HCT116 (cell line): ENCODE results near the gene WNT9B.

Experiments
- CEBPB ChIP-seq: IDR thresholded peaks from 2 replicates; pipeline ENCODE4 v1.6.1; 2012; ENCODE audit warnings: low read depth
- EZH2phosphoT487 ChIP-seq: fragments of 200-600 bp; IDR thresholded peaks from 2 replicates; pipeline ENCODE4 v1.6.1; 2018; ENCODE audit warnings: antibody characterized with exemption, borderline replicate concordance
- POLR2A ChIP-seq: IDR thresholded peaks from 2 replicates; pipeline ENCODE4 v1.7.0; 2011; ENCODE audit warnings: borderline replicate concordance; ENCODE audit not compliant: insufficient read depth, insufficient read length; ENCODE audit errors: extremely low read depth
- TF ChIP-seq, protein P1 (sequence below), 3 experiments: fragments of 200-600 bp in 1 of 3; sonication (generic) in 1 of 3; IDR thresholded peaks in 2 of 3; conservative IDR thresholded peaks in 1 of 3; 2 replicates each; pipeline ENCODE4 v1.5.1; 2012 to 2017; ENCODE audit warnings: low read depth in 2 of 3, low read length in 2 of 3, antibody characterized with exemption in 1 of 3, borderline replicate concordance in 1 of 3, control low read depth in 1 of 3, mild to moderate bottlenecking in 1 of 3, mixed read lengths in 1 of 3, mixed run types in 1 of 3, moderate library complexity in 1 of 3; ENCODE audit not compliant: insufficient read depth in 1 of 3
- TF ChIP-seq, protein P2 (sequence below): IDR thresholded peaks from 2 replicates; pipeline ENCODE4 v1.6.1; 2012
- TF ChIP-seq, protein P3 (sequence below): IDR thresholded peaks from 2 replicates; pipeline ENCODE4 v1.6.1; 2011; ENCODE audit warnings: mild to moderate bottlenecking, low read length, moderate library complexity; ENCODE audit not compliant: insufficient replicate concordance; ENCODE audit errors: extremely low read depth

DNA sequence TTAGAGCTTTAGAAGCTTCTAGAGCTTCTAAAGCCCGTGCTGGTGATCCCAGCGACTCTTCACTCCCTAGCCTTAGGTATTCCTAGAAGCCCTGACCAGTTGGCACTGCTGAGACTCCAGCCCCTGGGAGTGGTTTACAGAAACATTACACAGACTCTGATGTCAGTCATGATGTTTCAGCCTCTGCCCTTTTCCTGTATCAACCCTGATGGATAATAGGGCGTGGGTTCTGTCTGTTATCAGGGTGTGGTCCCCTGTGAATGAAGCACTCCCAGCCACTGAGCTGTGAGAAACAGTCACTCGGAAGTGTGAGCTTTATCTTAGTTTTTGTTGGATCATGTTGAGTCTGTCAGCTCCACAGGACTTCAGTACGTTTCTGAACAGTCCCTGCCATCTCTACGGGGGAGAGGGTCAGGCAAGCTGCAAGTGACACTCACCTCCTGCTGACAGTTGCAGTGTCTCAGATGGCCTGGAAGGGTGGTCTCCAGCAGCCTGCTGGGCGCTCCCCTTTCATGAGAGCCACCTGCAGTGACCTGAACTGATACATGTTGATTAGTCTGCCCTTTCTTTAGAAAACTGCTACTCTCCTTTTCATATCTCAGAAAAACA is 84.4 kb downstream of the WNT9B start:
- TF ChIP-seq, protein P1, sequence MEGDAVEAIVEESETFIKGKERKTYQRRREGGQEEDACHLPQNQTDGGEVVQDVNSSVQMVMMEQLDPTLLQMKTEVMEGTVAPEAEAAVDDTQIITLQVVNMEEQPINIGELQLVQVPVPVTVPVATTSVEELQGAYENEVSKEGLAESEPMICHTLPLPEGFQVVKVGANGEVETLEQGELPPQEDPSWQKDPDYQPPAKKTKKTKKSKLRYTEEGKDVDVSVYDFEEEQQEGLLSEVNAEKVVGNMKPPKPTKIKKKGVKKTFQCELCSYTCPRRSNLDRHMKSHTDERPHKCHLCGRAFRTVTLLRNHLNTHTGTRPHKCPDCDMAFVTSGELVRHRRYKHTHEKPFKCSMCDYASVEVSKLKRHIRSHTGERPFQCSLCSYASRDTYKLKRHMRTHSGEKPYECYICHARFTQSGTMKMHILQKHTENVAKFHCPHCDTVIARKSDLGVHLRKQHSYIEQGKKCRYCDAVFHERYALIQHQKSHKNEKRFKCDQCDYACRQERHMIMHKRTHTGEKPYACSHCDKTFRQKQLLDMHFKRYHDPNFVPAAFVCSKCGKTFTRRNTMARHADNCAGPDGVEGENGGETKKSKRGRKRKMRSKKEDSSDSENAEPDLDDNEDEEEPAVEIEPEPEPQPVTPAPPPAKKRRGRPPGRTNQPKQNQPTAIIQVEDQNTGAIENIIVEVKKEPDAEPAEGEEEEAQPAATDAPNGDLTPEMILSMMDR (IDR thresholded peaks at IDR 0.05 in 2 of 3, conservative IDR thresholded peaks at IDR 0.05 in 1 of 3; ENCODE audit: borderline replicate concordance in 1 of 3, insufficient read depth in 1 of 3, low read depth in 2 of 3, low read length in 2 of 3), result no peak
- TF ChIP-seq CEBPB (no peak), POLR2A (no peak), EZH2phosphoT487 (no peak)
- TF ChIP-seq, protein P2, sequence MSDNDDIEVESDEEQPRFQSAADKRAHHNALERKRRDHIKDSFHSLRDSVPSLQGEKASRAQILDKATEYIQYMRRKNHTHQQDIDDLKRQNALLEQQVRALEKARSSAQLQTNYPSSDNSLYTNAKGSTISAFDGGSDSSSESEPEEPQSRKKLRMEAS, result no peak
- TF ChIP-seq, protein P3, sequence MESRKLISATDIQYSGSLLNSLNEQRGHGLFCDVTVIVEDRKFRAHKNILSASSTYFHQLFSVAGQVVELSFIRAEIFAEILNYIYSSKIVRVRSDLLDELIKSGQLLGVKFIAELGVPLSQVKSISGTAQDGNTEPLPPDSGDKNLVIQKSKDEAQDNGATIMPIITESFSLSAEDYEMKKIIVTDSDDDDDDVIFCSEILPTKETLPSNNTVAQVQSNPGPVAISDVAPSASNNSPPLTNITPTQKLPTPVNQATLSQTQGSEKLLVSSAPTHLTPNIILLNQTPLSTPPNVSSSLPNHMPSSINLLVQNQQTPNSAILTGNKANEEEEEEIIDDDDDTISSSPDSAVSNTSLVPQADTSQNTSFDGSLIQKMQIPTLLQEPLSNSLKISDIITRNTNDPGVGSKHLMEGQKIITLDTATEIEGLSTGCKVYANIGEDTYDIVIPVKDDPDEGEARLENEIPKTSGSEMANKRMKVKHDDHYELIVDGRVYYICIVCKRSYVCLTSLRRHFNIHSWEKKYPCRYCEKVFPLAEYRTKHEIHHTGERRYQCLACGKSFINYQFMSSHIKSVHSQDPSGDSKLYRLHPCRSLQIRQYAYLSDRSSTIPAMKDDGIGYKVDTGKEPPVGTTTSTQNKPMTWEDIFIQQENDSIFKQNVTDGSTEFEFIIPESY, result no peak
